ENCODE measurements around the gene AFAP1.

Gene AFAP1

DNA sequence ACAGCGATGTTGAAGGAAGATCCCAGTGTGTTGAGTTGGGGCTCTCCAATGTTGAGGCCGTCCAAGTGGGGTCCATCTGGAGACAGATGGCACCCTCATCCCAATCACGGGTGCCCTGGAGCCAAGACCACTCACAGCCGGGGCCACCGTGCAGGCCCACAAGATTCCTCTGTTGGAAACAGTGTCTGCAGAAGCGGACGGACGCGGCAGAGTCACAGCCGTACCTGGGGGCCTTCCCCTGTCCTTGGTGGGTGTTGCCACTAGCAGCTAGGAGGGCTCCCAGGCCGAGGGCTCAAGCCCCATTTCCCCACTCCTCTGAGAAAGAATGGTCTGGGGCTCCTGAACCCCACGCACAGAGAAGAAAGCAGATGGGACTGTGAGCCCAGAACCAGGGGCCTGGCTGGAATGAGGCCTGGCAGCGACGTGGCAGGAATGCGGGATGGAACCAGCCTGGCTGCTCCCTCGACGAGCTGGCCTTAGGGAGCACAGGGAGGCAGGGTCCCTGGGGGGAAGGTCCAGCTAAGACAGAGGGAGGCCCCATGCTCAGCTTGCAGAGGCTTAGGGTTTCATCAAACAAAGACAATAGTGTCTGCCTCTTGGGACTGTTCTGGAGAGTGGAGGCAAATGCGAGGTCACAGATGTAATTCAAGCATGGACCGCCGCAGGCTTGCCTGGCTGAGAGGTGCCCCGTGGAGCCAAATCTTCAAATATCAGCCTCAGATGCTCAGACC, 228.9 kb downstream of the AFAP1 start:
- no peak for DNase-seq

DNA sequence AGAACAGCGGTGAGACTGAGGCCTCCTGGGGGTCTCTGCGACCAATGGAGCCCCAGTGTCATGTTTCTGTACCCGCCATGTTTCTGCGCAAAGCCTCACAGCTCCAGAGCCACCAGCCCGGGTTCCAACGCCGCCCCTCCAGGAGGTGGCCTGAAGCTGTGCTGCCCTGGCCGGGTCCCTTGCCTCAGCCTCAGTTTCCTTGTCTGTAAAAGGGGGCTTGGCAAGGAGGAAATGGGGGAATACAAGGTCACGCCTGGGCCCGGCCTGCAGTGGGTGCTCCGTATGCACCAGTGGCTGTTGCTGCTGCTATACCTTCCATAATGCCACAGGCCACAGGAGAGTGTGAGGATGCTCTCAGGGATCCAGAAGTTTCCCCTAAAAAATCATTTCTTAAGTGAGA, 229.5 kb downstream of the AFAP1 start:
- DNase-seq = no peak

DNA sequence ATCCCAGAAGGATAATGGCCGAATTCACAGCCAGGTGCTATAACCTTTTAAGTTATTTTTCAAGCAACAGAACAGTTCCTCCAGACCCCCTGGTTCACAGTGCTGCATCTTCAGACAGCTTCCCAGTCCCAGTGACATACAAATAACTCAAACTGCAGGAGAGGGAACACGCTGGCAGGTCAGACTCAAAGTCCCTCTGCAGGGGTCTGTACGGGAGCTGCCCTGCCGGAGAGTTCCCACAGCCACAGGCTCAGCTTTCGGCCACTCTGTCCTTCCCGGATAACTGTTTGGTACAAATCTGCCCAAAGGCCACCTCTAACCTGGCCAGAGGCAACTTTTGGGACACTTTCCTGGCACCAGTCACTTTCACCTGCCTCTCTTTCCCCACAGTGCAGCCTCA, 230.2 kb downstream of the AFAP1 start:
- DNase-seq = no peak

DNA sequence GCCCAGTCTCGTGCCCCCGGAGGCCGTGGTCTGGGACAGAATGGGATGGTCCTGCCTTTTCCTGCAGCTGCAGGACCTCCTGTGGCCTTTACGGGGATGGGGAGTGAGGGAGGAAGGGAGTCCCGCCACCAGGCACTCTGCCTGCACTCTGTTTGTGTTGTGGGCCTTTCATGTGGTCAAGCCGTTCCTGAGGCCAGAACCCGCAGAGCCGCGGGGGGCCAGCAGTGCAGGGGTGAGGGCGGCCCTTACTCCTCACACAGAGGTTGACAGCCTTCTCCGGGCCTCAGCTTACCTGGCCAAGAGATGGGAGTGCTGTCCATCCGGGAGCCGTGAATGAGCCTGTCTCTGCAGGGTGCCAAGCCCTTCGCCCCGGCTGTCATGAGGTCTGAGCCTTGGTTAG, 230.7 kb downstream of the AFAP1 start:
- DNase-seq = no peak

Measured in activated CD4-positive, alpha-beta T cell treated with anti-CD3 and anti-CD28 coated beads, Interleukin-2, amount 50 U/mL, for 16 hours (primary cell).